HG02623 (cell line): ENCODE results near the gene C19orf47.
"Not testable (repeated sequence)": the region's sequence is repeated elsewhere in the genome, so short reads cannot be mapped to it uniquely, and the experiment has no call there.

Experiments
- ATAC-seq: cut with Tn5 transposase; IDR thresholded peaks from one replicate; pipeline ENCODE4 v1.9.1; 2021; ENCODE audit warnings: moderate library complexity; ENCODE audit not compliant: unreplicated experiment

The C19orf47 gene

GRCh38 chr19:40355975-40356680 is 7.9 kb upstream of the C19orf47 start:
- no peak for ATAC-seq

- no peak for ATAC-seq
These were observed 837 bp upstream of the C19orf47 start for GRCh38 chr19:40348961-40349507.

GRCh38 chr19:40344422-40344821 is 3.8 kb downstream of the C19orf47 start:
- no peak for ATAC-seq

- ATAC-seq, result no peak
These were observed 5.4 kb downstream of the C19orf47 start for GRCh38 chr19:40342644-40343311.

- ATAC-seq, result no peak
These were observed 6.4 kb downstream of the C19orf47 start for GRCh38 chr19:40341601-40342482.

GRCh38 chr19:40339018-40339728 is 9.0 kb downstream of the C19orf47 start:
- no peak for ATAC-seq

- no peak for ATAC-seq
These were observed 10.6 kb downstream of the C19orf47 start for GRCh38 chr19:40337594-40337993.

GRCh38 chr19:40337107-40337506 is 11.1 kb downstream of the C19orf47 start:
- no peak for ATAC-seq

- ATAC-seq, result no peak
These were observed 11.6 kb downstream of the C19orf47 start for GRCh38 chr19:40336601-40336900.

- no peak for ATAC-seq
These were observed 12.2 kb downstream of the C19orf47 start for GRCh38 chr19:40335855-40336600.

- ATAC-seq, result no peak
These were observed 13.1 kb downstream of the C19orf47 start for GRCh38 chr19:40335101-40335500.

GRCh38 chr19:40333083-40333482 is 15.1 kb downstream of the C19orf47 start:
- ATAC-seq, result not testable (repeated sequence)

- ATAC-seq, result no peak
These were observed 15.5 kb downstream of the C19orf47 start for GRCh38 chr19:40332669-40333068.

- no peak for ATAC-seq
These were observed 17.1 kb downstream of the C19orf47 start for GRCh38 chr19:40331052-40331451.

- ATAC-seq, result no peak
These were observed 22.0 kb downstream of the C19orf47 start for GRCh38 chr19:40326201-40326600.

- no peak for ATAC-seq
These were observed 24.5 kb downstream of the C19orf47 start for GRCh38 chr19:40323705-40324104.

GRCh38 chr19:40322951-40323615 is 25.1 kb downstream of the C19orf47 start:
- ATAC-seq, result no peak

GRCh38 chr19:40322271-40322610 is 26.0 kb downstream of the C19orf47 start:
- no peak for ATAC-seq

GRCh38 chr19:40321566-40322270 is 26.5 kb downstream of the C19orf47 start:
- ATAC-seq, result no peak
